Karpas-422 (cell line): ENCODE data around the gene MYMK. TPM values are rescaled to one million over a fixed set of nuclear protein-coding genes. Genes with fewer than 3 reads are reported as not detected.

ENCODE experiments used
- DNase-seq: peaks from one replicate; pipeline ENCODE4 v3.0.0-alpha.2; 2015
- H2AFZ ChIP-seq: fragments of 200-600 bp; sonication (generic); 2 replicates; pipeline ENCODE4 v1.6.1; 2014; ENCODE audit warnings: antibody characterized with exemption, low read length, mixed read lengths
- H3K27ac ChIP-seq: fragments of 200-600 bp; sonication (generic); 2 replicates; pipeline ENCODE4 v1.5.1; 2014; ENCODE audit warnings: mild to moderate bottlenecking, low read length, moderate library complexity
- H3K27me3 ChIP-seq: fragments of 200-600 bp; sonication (generic); 2 replicates; pipeline ENCODE4 v1.6.1; 2014; ENCODE audit warnings: low read length, mixed read lengths
- H3K36me3 ChIP-seq: fragments of 200-600 bp; sonication (generic); 2 replicates; pipeline ENCODE4 v1.6.1; 2014; ENCODE audit warnings: low read length, mixed read lengths; ENCODE audit not compliant: insufficient read depth
- H3K4me1 ChIP-seq: fragments of 200-600 bp; sonication (generic); 2 replicates; pipeline ENCODE4 v1.6.1; 2014; ENCODE audit warnings: mild to moderate bottlenecking, low read length, mixed read lengths
- H3K4me2 ChIP-seq: fragments of 200-600 bp; sonication (generic); 2 replicates; pipeline ENCODE4 v1.6.1; 2014; ENCODE audit warnings: low read length, low read depth, mild to moderate bottlenecking; ENCODE audit not compliant: poor library complexity, severe bottlenecking
- H3K4me3 ChIP-seq: fragments of 200-600 bp; sonication (generic); 2 replicates; pipeline ENCODE4 v1.5.1; 2014; ENCODE audit warnings: mild to moderate bottlenecking, antibody characterized with exemption, low read length, mixed read lengths
- H3K79me2 ChIP-seq: fragments of 200-600 bp; sonication (generic); 2 replicates; pipeline ENCODE4 v1.6.1; 2014; ENCODE audit warnings: mild to moderate bottlenecking, low read length, mixed read lengths
- H3K9ac ChIP-seq: fragments of 200-600 bp; sonication (generic); 2 replicates; pipeline ENCODE4 v1.6.0; 2014; ENCODE audit warnings: low read length
- H3K9me2 ChIP-seq: fragments of 200-600 bp; sonication (generic), shearing (Covaris generic); replicated peaks from 2 replicates; pipeline ENCODE4 v1.6.0; 2014; ENCODE audit warnings: mild to moderate bottlenecking, low read length, moderate library complexity; ENCODE audit not compliant: insufficient read depth
- H3K9me3 ChIP-seq: fragments of 300-700, 200-600 bp; sonication (generic); 2 replicates; pipeline ENCODE4 v1.6.1; 2014; ENCODE audit warnings: low read length, mixed read lengths
- H4K20me1 ChIP-seq: fragments of 200-600 bp; sonication (generic); 2 replicates; pipeline ENCODE4 v1.6.1; 2014; ENCODE audit warnings: mild to moderate bottlenecking, antibody characterized with exemption, low read length, low read depth; ENCODE audit not compliant: insufficient read depth
- total RNA-seq: library from RNA; depleted of rRNA; stranded (reverse); fragments of >200 nt; shearing (Covaris generic); gene quantifications from 2 replicates; pipeline ENCODE4 v1.2.3, GENCODE V29; 2014; ENCODE audit warnings: low replicate concordance; rRNA removed

MYMK gene
- total RNA-seq: not detected in 2 replicates

GRCh38 chr9:133524679-133525228, at the start of gene MYMK:
MYMK (minus strand) TSS chr9:133524959; CDS start chr9:133524844, 115 bp downstream.
- Histone ChIP-seq H3K36me3 (no peaks in the 10 kb centered on the region), H3K4me2 (no peak within 1 kb of the TSS), H3K27me3 (no peaks in the 10 kb centered on the region)

GRCh38 chr9:133573791-133574515, 49.2 kb upstream of the MYMK start:
- no peaks in the 10 kb centered on the region for H3K27me3 ChIP-seq
- no peaks in the 10 kb centered on the region for H3K9me3 ChIP-seq
- no peaks in the 10 kb centered on the region for H3K4me1 ChIP-seq
- no peaks in the 10 kb centered on the region for H3K9me2 ChIP-seq
- no peak overlapping the region for H3K9ac ChIP-seq
- no peak overlapping the region for H3K27ac ChIP-seq
- no peaks in the 10 kb centered on the region for H3K36me3 ChIP-seq
- H3K79me2 ChIP-seq: no peaks in the 10 kb centered on the region
- H3K4me3 ChIP-seq: no peak overlapping the region
- no peaks in the 10 kb centered on the region for H4K20me1 ChIP-seq
- no peak overlapping the region for H2AFZ ChIP-seq
- no peak for DNase-seq
- H3K4me2 ChIP-seq: no peak overlapping the region

More at GRCh38 chr9:133524679-133525228, at the start of gene MYMK:
- Histone ChIP-seq H3K9ac (no peak within 1 kb of the TSS), H3K9me3 (no peaks in the 10 kb centered on the region), H3K9me2 (no peaks in the 10 kb centered on the region), H3K4me1 (no peaks in the 10 kb centered on the region), H4K20me1 (no peaks in the 10 kb centered on the region; the same call in 1 of the 2 replicates), H3K27ac (no peak within 1 kb of the TSS), H3K79me2 (no peaks in the 10 kb centered on the region), H3K4me3 (no peak within 1 kb of the TSS), H2AFZ (no peak within 1 kb of the TSS)
- DNase-seq: no peak

DNA sequence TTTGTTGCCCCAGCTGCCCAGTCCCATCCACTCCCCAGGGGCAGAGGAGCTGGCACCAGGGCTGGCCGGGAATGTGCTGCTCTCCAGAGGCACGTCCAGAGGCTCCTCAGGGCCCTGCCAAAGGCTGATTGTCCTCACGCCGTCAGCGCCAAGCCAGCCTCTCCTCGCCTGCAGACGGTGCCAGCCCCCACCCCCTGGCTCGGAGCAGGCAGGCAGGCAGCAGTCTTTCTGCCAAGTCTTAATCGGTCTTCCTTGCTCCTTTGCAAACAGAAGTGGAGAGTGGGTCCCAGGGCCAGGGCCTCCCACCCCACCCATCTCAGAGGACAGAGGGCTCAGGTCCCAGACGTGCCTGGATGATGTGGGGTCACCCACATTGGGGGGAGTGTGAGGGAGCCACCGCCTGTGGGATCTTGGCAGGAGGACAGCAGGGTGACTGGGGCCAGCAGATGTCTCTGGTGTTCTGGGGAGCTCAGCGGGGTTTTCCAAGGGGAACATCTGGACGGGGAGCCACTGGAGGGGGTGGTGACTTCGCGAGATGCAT, 48.1 kb upstream of the MYMK start:
- Histone ChIP-seq H3K9ac (no peak overlapping the region), H3K27me3 (no peaks in the 10 kb centered on the region), H3K4me2 (no peak overlapping the region), H3K4me3 (no peak overlapping the region), H3K79me2 (no peaks in the 10 kb centered on the region), H3K36me3 (no peaks in the 10 kb centered on the region), H3K9me2 (no peaks in the 10 kb centered on the region), H3K4me1 (no peaks in the 10 kb centered on the region), H2AFZ (no peak overlapping the region), H3K9me3 (no peaks in the 10 kb centered on the region), H4K20me1 (no peaks in the 10 kb centered on the region), H3K27ac (no peak overlapping the region)
- no peak for DNase-seq

- no peaks in the 10 kb centered on the region for H3K9me2 ChIP-seq
- no peaks in the 10 kb centered on the region for H3K4me1 ChIP-seq
- H3K9me3 ChIP-seq: no peaks in the 10 kb centered on the region
- no peaks in the 10 kb centered on the region for H3K79me2 ChIP-seq
- H2AFZ ChIP-seq: no peak overlapping the region
- no peaks in the 10 kb centered on the region for H4K20me1 ChIP-seq
- no peaks in the 10 kb centered on the region for H3K36me3 ChIP-seq
- no peak overlapping the region for H3K4me2 ChIP-seq
- H3K9ac ChIP-seq: no peak overlapping the region
- DNase-seq: no peak
- H3K27ac ChIP-seq: no peak overlapping the region
- no peak overlapping the region for H3K4me3 ChIP-seq
- no peaks in the 10 kb centered on the region for H3K27me3 ChIP-seq
Observed at GRCh38 chr9:133571896-133572595, 47.3 kb upstream of the MYMK start.

GRCh38 chr9:133571391-133571890, 46.7 kb upstream of the MYMK start:
- Histone ChIP-seq H3K27me3 (no peaks in the 10 kb centered on the region), H3K36me3 (no peaks in the 10 kb centered on the region), H2AFZ (no peak overlapping the region), H3K27ac (no peak overlapping the region), H3K9me3 (no peaks in the 10 kb centered on the region), H3K4me1 (no peaks in the 10 kb centered on the region), H3K9me2 (no peaks in the 10 kb centered on the region), H3K79me2 (no peaks in the 10 kb centered on the region), H3K9ac (no peak overlapping the region), H4K20me1 (no peaks in the 10 kb centered on the region), H3K4me3 (no peak overlapping the region), H3K4me2 (no peak overlapping the region)
- DNase-seq: no peak

DNA sequence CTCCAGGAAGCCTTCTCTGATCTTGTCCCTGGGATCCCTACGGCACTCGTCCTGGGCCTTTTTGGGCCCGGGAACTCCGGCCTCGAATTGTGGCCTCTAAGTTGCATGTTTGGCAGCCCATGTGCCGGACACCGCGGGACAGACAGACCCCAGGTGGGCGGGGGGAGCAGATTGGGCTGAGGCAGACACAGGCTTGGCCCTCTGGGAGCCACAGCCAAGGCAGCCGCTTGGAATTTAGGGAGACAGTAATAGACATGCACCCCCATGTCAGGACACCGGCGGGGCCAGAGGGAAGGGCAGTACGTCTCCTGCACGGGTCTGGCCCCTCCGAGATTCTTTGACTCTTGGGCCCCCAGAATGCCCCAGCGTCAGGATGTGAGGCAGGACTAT, 45.9 kb upstream of the MYMK start:
- Histone ChIP-seq H3K36me3 (no peaks in the 10 kb centered on the region), H3K4me2 (no peak overlapping the region), H3K79me2 (no peaks in the 10 kb centered on the region), H2AFZ (no peak overlapping the region), H3K27ac (no peak overlapping the region), H3K9ac (no peak overlapping the region), H3K9me2 (no peaks in the 10 kb centered on the region), H3K27me3 (no peaks in the 10 kb centered on the region), H3K9me3 (no peaks in the 10 kb centered on the region), H3K4me3 (no peak overlapping the region), H3K4me1 (no peaks in the 10 kb centered on the region), H4K20me1 (no peaks in the 10 kb centered on the region)
- no peak for DNase-seq

DNA sequence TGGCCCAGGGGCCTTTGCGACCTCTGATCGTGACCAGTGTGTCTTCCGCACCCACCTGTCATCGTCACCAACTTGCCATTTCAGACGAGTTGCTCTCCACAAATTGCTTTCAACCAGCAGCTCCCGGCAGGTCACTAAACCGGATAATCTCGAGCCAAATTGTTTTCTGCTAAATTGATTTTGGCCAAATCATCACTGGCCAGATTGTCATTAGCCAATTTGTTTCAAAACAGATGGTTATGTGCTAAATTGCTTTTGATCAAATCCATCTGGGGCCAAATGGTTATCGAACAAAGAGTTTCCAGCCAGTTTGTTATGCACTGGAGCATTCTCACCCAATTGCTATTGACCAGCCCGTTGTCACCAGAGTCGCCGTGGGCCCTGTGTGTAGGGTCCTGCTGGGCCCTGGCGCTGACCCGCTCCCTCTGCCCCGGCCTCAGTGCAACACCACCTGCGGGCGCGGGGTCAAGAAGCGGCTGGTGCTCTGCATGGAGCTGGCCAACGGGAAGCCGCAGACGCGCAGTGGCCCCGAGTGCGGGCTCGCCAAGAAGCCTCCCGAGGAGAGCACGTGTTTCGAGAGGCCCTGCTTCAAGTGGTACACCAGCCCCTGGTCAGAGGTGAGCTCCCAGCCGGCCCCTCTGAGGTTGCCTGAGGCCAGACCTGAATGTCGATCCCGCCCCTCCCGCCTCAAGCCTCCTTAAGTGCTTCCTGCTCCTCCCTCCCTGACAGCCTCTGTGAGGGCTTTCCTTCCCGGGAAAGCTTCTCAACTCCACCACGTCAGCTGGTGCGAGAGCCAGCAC, 45.3 kb upstream of the MYMK start:
- H3K36me3 ChIP-seq: no peaks in the 10 kb centered on the region

More for the DNA sequence above, 45.3 kb upstream of the MYMK start:
- Histone ChIP-seq H3K9me3 (no peaks in the 10 kb centered on the region), H3K79me2 (no peaks in the 10 kb centered on the region), H3K27me3 (no peaks in the 10 kb centered on the region), H3K4me2 (no peak overlapping the region), H3K27ac (no peak overlapping the region), H4K20me1 (no peaks in the 10 kb centered on the region), H3K9me2 (no peaks in the 10 kb centered on the region), H2AFZ (no peak overlapping the region), H3K4me3 (no peak overlapping the region), H3K4me1 (no peaks in the 10 kb centered on the region), H3K9ac (no peak overlapping the region)
- DNase-seq: no peak
